Measurements from ENCODE around the gene PRPS1.

GRCh38 chrX:107656978-107657377 is 28.7 kb downstream of the PRPS1 start:
- TF ChIP-seq CTCF (IDR thresholded peaks at IDR 0.05): no peak
- TF ChIP-seq POLR2AphosphoS5 (IDR thresholded peaks at IDR 0.05; ENCODE audit: insufficient read depth in 1 of 2, low read depth in 1 of 2): no peak
- no peak for TF ChIP-seq POLR2A (IDR thresholded peaks at IDR 0.05)

All from vagina (tissue), 2 donors.